SKM-1 treated with dmso at 0.1 percent for 144 hours (cell line): ENCODE results near the gene ABHD12.

Experiments
- DNase-seq: peaks from one replicate; lab custom pipeline; 2025; ENCODE audit not compliant: unreplicated experiment; lab: John Stamatoyannopoulos, UW

ABHD12 gene

GRCh38 chr20:25382704-25383370 is 7.8 kb downstream of the ABHD12 start:
- no peak for DNase-seq

GRCh38 chr20:25380945-25381614 is 9.6 kb downstream of the ABHD12 start:
- no peak for DNase-seq

GRCh38 chr20:25378884-25379733 is 11.5 kb downstream of the ABHD12 start:
- DNase-seq: no peak

- no peak for DNase-seq
These were observed 12.3 kb downstream of the ABHD12 start for GRCh38 chr20:25378189-25378883.

GRCh38 chr20:25376886-25377285 is 13.7 kb downstream of the ABHD12 start:
- no peak for DNase-seq

GRCh38 chr20:25376236-25376635 is 14.4 kb downstream of the ABHD12 start:
- DNase-seq: no peak

- DNase-seq: no peak
These were observed 15.8 kb downstream of the ABHD12 start for GRCh38 chr20:25374842-25375241.

GRCh38 chr20:25372584-25373336 is 17.9 kb downstream of the ABHD12 start:
- DNase-seq: no peak

GRCh38 chr20:25369971-25370370 is 20.7 kb downstream of the ABHD12 start:
- no peak for DNase-seq

- no peak for DNase-seq
These were observed 21.1 kb downstream of the ABHD12 start for GRCh38 chr20:25369529-25369928.

- DNase-seq: no peak
These were observed 21.7 kb downstream of the ABHD12 start for GRCh38 chr20:25368976-25369375.

- DNase-seq: no peak
These were observed 22.1 kb downstream of the ABHD12 start for GRCh38 chr20:25368526-25368925.

- DNase-seq: no peak
These were observed 25.5 kb downstream of the ABHD12 start for GRCh38 chr20:25364879-25365699.

GRCh38 chr20:25364180-25364788 is 26.4 kb downstream of the ABHD12 start:
- no peak for DNase-seq

GRCh38 chr20:25361287-25361683 is 29.4 kb downstream of the ABHD12 start:
- no peak for DNase-seq

GRCh38 chr20:25360631-25361286 is 29.9 kb downstream of the ABHD12 start:
- peak; percentile 35 for DNase-seq

GRCh38 chr20:25356271-25356933 is 34.2 kb downstream of the ABHD12 start:
- DNase-seq: no peak

GRCh38 chr20:25355866-25356265 is 34.8 kb downstream of the ABHD12 start:
- DNase-seq: no peak
